SK-N-MC (cell line): ENCODE data around the gene NUP133.

ENCODE experiments used
- EZH2 ChIP-seq: fragments of 200-600 bp; sonication (generic); IDR thresholded peaks from one replicate; pipeline ENCODE4 v1.6.1; 2017; ENCODE audit warnings: antibody characterized with exemption
- FOXP2 ChIP-seq: optimal IDR thresholded peaks from 2 replicates; pipeline ENCODE3; 2011; ENCODE audit warnings: mild to moderate bottlenecking, moderate library complexity; ENCODE audit not compliant: insufficient read depth; ENCODE audit errors: extremely low read length, control extremely low read depth
- POLR2AphosphoS5 ChIP-seq: IDR thresholded peaks from 2 replicates; pipeline ENCODE4 v1.6.1; 2012; ENCODE audit warnings: mild to moderate bottlenecking, low read depth, low read length, borderline replicate concordance

GRCh38 chr1:229547542-229547941 is 39.4 kb upstream of the NUP133 start:
- TF ChIP-seq EZH2 (no peak), POLR2AphosphoS5 (no peak), FOXP2 (no peak)
